Measurements from ENCODE around the gene SAPCD2.

DNA sequence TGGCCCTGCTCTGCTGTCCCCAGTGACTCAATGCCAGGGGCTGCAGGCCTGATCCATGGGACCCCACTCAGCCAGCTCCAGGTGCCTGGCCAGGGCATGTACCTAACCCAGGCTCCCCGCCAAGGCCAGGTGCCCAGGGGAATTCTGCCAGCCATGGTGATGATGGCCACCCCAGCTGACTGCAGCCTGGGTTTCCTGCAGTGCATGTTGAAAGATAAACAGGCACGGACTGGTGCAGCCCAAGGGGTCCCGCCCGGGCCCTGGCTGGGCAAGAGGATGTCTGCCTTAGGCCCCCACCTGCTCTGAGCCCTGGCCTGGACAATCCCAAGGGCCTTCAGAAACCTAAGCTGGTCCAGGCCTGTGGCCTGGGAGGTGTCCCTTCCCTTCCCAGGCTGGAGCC lies 43.5 kb downstream of the SAPCD2 start:
- TF ChIP-seq, protein P1, sequence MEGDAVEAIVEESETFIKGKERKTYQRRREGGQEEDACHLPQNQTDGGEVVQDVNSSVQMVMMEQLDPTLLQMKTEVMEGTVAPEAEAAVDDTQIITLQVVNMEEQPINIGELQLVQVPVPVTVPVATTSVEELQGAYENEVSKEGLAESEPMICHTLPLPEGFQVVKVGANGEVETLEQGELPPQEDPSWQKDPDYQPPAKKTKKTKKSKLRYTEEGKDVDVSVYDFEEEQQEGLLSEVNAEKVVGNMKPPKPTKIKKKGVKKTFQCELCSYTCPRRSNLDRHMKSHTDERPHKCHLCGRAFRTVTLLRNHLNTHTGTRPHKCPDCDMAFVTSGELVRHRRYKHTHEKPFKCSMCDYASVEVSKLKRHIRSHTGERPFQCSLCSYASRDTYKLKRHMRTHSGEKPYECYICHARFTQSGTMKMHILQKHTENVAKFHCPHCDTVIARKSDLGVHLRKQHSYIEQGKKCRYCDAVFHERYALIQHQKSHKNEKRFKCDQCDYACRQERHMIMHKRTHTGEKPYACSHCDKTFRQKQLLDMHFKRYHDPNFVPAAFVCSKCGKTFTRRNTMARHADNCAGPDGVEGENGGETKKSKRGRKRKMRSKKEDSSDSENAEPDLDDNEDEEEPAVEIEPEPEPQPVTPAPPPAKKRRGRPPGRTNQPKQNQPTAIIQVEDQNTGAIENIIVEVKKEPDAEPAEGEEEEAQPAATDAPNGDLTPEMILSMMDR (conservative IDR thresholded peaks at IDR 0.05 in 1 of 2, IDR thresholded peaks at IDR 0.05 in 1 of 2; ENCODE audit: extremely low read depth in 1 of 2, insufficient read depth in 1 of 2, low read depth in 1 of 2, low read length in 2 of 2), result no peak
- TF ChIP-seq EZH2 (IDR thresholded peaks at IDR 0.05; ENCODE audit: borderline replicate concordance, low read length), result no peak

Measured in mammary epithelial cell (primary cell).